Activated CD4-positive, alpha-beta T cell treated with anti-CD3 and anti-CD28 coated beads, Interleukin-2, amount 50 U/mL, for 24 hours (primary cell): ENCODE results near the gene MRPL55.

Experiments used
- DNase-seq, 2 donors: peaks; one replicate each; pipeline ENCODE4 v3.0.0-alpha.2; 2020; ENCODE audit warnings: low read depth in 1 of 2, low spot score in 1 of 2

The MRPL55 gene

DNA sequence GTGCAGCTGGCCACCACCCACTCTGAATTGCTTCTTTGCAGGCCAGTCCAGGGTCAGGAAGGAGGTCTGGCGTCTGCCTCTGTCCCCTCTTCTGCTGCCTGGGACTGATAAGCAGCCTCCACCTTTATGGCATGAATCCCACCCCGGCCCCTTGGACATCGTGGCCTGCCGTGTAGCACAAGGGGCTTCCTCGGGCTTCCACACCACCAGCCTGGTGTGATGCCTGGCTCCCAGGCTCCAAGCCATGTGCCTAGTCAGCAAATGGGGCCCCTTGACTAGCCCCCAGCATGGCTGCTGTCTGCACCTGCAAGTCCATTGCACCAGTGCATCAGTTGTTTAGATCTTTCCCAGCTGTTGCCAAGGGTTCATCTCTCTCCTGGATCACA is 36.4 kb downstream of the MRPL55 start:
- no peak for DNase-seq

DNA sequence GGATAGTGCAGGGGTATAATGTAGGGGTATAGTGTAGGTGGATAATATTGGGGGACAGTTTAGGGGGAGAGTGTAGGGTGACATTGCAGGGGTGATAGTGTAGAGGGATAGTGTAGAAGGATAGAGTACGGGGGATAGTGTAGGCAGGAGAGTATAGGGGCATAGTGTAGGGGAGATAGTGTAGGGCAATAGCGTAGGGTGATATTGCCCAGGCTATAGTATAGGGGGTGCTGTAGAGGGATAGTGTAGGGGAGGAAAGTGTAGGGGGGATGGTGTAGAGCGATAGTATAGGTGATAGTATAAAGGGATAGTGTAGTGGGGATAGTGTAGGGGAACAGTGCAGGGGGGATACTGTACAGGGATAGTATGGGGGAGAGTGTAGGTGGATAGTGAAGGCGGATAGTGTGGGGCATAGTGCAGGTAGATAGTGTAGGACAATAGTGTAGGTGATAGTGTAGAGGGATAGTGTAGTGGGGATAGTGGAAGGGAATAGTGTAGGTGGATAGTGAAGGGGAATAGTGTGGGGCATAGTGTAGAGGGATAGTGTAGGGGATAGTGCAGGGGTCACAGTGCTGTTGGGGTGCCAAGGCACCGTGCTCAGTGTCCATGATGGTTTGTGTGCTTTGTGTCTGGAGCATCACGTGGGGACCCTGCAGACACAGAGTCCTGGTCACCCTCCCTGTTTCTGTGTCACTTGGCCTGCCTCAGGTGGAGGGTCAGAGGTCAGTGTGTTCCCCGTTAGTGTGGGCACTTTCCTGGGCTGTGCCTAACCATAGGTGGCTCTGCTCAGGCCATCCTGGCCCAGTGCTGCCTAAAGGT is 37.1 kb downstream of the MRPL55 start:
- DNase-seq, result no peak

DNA sequence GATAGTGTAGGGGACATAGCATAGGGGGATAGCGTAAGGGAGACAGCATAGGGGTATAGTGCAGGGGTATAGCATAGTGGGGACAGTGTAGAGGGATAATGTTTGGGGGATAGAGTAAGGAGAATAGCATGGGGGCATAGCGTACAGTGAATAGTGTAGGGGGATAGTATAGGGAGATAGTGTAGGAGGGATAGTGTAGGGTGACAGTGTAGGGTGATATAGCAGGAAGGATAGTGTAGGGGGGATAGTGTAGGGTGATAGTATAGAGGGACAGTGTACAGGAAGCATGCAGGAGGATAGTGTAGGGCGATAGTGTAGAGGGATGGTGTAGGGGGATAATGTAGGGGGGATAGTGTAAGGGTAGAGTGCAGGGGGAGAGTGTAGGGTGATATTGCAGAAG is 38.2 kb downstream of the MRPL55 start:
- no peak for DNase-seq

DNA sequence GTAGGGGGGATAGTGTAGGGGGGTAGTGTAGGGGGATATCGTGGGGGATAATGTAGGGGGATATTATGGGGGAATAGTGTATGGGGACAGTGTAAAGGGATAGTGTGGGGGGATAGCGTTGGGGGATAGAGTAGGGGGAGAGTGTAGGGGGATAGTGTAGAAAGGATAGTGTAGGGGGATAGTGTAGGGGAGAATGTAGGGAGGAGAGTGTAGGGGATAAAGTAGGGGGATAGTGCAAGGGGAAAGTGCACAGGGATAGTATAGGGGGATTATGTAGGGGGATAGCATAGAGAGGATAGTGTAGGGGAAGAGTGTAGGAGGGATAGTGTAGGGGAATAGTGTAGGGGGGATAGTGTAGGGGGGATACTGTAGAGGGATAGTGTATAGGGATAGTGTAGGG is 38.9 kb downstream of the MRPL55 start:
- no peak for DNase-seq

DNA sequence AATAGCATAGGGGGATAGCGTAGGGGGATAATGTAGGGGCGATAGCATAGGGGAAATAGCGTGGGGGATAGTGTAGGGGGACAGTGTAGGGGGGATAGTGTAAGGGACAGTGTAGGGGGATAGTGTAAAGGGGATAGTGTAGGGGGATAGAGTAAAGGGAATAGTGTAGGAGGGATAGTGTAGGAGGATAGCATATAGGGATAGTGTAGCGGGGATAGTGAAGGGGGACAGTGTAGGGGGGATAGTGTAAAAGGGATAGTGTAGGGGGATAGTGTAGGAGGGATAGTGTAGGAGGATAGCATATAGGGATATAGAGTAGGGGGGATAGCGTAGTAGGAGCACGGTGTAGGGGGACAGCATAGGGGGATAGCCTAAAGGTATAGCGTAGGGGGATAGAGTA is 40.7 kb downstream of the MRPL55 start:
- DNase-seq, result no peak

DNA sequence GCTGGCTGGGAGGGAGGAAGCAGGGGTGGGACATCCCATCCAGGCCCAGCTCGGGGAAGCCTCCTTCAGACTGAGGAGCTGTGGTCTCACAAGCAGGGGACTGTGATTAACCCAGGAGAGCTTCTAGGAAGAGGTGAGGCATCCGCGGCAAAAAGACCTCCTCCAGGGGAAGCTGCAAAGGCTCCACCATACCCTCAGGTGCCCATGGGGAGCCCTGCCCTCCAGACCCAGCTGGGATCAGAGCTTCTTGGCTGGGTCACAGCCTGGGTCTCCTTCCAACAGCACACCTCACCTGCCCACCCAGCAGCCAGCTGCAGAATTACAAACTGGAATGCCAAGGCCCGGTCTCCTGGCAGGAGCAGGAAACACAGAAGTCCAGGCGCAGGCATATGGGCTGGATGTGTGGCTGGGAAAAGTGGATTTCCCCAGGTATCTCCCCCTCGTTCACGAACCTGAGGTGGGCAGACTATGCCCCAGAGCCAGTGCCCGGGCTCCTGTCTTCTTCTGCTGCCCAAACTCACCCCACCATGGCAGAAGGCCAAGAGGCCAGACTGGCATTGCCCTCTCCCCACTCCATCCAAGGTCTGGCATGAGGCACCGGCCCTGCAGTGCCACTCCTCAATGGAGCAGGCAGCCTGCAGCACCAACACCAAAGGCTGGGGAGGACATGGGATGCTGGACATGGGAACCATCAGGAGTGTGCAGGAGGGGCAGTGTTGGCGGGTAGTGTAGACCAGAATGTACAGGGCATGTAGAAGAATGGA is 42.0 kb downstream of the MRPL55 start:
- no peak for DNase-seq

DNA sequence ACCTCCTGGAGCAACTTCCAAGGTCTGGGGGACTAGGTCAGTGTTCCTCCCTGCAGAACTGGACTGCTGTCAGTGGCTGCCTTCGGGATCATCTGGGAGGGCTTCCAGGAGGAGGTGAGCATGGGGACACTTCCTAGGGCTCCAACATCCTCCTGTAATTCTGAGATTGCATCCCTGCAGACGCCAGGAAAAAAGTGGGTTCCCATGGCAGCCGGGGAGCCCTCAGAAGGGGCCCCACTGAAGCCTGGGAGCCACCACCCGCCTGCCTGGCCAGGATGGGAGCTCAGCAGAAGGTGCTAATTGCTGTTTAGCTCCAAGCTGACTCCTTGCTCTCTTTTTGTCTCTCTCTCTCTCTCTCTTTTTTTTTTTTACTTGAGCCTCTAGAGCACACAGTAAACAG is 42.7 kb downstream of the MRPL55 start:
- no peak for DNase-seq

DNA sequence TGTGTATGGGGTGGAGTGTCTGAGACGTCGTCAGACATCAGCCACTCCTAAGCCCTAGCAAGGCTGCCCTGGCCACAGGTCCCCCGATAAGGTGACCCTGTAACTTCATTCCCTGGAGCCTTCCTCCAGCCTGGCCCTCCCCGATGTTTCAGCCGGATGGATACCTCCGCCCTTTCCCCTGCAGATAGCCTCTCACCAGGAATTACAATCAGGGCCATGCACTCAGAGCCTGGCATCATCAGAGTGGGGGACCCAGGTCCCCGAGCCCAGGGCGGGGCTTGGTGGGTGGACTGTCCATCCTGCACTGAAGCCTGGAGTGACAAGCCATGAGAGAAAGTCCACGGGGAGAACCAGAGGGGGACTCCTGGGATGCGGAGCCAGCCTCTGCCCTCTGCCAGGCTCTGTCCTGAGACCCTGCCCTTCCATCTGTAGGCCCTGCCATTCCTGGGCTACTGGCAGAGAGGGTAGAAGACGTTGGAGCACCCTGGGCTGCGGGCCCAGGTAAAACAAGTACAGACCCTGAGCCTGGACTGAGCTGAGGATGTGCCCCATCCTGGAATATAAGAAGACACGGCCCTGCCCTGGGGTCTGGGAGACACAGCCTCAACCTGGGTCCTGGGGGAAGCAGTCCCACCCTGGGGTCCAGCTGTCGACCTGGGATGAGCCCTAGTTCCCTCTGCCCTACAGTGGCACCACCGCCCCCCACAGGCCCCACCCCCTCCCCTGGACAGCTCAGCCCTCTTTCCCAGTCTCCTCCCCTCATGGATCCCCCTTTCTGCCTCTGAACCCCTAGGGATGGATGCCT is 43.4 kb downstream of the MRPL55 start:
- DNase-seq, result no peak

DNA sequence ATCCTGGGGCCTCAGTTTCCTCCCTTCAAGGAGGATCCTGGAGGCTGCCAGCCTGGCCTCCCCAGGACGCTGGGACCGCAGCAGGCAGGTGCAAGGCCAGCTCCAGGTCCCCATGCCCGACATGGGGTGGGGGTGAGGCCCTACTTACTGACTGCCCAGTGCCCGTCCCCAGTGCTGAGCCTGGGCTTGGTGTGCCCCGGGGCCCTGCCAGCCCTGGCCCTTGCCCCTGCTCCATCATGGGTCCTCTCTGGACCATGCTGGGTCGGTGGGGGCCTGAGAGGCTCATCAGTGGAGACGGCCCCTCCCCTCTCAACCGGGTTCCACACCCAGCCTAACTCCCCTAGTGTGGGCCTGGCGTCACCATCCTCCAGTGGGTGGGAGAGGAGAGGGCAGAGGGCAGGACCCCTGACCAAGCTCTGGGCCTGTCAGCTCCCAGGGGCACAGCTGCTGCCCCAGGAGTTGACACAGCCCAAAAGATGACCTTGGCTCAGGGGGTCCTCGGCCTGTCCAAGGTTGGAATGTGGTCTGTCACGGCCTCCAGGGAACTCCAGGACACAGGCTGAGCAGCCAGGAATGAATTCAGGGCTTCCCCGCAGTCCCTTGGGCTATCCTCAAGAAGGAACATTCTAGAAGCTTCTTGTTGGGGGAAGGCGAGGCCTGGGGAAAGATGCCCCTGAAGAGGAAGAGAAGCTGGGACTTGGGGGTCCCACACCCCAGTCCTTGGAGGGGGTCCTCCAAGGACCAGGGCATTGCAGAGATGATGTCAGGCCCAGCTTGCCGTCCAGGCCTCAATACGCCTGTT is 44.2 kb downstream of the MRPL55 start:
- no peak for DNase-seq

DNA sequence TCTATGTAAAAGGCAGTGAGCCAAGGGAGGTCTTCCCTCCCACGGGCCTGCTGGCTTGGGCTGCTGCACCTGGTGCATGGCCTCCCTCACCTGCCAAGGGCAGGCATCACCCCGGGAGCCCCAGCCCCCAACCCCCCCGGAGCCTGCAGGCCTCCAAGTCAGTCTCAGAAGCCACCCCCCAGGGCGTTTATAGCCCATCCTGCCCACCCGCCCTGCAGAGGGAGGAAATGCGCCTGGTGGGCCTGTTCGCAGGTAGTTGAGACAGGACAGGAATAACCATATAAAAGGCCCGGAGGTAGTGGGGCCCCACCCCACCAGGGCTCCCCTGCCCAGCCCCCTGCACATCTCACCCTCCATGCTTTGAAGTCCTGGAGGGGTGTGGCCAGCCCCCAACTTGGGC is 44.8 kb downstream of the MRPL55 start:
- no peak for DNase-seq

DNA sequence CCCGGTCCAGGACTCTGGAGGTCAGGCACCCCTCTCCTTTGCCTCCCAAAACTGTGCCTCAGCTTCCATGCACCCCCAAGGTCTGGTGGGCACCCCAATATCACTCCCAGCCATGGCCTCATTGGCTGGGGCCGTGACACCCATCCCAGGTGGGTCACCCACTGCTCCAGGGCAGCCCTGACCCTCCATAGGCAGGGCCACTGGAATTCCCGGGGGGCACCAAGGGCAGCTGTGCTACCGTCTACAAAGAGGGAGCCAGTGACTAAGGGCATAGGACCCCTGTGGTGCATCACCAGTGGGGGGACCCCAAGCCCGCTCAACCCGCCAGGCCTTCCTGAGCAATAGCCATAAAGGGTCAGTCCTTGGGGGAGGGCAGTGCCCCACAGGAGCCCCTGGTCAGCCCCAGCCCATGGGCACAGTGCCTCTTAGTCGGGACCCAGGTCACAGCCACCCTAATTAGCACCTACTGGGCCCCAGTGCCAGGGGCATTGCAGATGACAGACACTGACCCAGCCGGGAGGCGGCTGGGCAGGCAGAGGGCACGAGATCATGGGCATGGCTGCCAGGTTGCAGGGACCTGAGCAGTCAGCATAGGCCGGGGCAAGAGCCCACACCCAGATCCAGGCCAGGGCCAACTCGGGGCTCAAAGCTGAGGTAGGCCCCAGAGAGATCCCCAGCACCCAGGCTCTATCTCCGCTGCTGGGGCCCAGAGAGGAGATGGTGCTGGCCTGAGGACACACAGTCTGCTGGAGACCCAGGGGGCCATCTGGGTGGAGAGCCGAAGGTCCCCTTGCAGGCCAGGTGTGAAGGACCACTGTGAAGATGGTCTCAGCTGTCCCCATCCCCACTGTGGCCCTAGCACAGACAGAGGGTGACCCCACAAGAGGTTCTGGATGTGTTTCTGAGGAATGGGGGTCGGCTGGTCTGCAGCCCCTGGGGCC is 45.6 kb downstream of the MRPL55 start:
- DNase-seq, result no peak

DNA sequence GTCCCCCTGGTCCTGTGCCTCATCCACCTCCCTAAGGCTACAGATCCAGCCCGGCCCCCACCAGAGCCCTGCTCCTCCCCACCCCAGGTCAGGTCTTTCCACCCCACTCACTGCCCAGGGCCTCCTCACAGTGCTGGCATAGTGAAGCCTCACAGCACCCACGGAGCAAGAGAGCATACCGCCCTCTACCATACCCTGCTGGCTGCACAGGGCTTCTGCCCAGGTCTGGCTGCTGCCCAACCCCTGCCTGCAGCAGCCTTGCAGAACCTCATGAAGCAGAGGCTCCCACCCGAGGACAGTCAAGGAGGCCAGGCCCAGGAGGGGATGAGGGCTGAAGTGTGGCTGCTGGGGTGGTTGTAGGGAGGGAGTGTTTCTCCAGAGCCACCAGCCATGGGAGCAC is 46.3 kb downstream of the MRPL55 start:
- no peak for DNase-seq

DNA sequence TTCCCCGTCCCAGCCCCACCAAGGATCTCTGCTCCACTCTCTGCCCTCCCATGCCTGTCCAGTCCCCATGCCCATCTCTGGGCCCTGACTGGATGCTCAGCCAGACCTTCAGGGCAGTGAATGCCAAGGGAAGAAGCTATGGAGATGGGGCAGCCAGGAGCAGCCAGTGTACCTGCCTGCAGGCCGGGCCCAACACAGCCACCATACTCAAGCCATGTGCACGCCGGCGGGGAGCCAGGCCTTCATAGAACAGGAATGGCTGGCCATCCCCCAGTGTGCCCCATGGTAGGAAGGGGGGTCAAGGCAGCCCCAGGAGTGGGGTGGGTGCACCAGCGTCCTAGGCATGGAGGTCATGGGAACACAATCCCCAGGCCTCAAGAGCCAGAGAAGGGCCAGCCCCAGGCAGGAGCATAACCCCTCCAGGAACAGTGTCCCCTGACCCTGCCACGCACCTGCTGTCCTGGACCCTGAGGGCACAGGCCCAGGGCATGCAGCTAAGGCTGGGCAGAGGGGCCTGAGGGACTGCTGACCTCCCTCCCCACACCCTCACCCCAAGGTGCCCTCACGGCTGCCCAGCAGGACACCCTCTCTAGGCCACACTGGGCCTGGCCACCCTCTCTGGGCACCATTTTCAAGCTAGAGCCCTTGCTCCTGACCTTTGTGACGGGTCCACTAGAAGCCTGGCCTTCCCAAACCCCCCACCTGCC is 46.9 kb downstream of the MRPL55 start:
- no peak for DNase-seq

DNA sequence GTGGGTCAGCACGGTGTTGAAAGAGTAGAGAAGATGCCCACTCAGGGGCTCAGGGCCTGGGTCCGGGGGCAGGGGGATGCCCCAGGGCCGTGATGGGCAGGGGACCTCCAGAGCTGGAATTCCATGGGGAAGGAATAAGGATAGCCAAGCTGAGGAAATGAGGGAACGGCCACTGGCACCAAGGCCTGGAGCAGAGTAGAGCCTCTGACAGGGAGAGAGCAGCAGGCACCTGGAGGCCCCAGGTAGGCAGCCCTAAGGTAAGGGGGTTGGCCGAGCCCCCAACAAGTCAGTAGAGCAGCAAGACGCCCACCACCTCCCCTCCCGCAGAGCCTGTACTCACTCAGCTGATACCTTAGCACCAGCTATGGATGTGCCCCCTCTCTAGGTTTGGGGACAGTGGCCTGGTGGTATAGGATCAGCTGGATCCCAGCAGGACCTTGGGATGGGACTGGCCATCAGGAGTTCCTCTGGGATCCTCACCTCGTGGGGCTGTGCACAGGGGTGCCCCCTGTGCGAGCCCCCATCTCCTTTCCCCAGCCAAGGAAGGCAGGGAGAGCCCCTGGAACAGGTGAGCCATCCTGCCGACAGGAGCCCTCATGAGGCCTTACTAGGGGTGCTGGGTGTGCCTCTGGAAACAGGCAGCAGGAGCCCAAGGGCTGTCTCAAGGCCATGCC is 47.6 kb downstream of the MRPL55 start:
- no peak for DNase-seq

DNA sequence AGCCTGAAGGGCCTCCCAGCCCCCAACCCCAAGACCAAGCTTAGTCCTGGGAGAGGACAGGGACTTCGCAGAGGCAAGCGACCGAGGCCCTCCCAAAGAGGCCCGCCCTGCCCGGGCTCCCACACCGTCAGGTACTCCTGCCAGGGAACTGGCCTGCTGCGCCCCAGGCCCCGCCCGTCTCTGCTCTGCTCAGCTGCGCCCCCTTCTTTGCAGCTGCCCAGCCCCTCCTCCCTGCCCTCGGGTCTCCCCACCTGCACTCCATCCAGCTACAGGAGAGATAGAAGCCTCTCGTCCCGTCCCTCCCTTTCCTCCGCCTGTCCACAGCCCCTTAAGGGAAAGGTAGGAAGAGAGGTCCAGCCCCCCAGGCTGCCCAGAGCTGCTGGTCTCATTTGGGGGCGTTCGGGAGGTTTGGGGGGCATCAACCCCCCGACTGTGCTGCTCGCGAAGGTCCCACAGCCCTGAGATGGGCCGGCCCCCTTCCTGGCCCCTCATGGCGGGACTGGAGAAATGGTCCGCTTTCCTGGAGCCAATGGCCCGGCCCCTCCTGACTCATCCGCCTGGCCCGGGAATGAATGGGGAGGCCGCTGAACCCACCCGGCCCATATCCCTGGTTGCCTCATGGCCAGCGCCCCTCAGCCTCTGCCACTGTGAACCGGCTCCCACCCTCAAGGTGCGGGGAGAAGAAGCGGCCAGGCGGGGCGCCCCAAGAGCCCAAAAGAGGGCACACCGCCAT is 48.5 kb downstream of the MRPL55 start:
- DNase-seq, result no peak

DNA sequence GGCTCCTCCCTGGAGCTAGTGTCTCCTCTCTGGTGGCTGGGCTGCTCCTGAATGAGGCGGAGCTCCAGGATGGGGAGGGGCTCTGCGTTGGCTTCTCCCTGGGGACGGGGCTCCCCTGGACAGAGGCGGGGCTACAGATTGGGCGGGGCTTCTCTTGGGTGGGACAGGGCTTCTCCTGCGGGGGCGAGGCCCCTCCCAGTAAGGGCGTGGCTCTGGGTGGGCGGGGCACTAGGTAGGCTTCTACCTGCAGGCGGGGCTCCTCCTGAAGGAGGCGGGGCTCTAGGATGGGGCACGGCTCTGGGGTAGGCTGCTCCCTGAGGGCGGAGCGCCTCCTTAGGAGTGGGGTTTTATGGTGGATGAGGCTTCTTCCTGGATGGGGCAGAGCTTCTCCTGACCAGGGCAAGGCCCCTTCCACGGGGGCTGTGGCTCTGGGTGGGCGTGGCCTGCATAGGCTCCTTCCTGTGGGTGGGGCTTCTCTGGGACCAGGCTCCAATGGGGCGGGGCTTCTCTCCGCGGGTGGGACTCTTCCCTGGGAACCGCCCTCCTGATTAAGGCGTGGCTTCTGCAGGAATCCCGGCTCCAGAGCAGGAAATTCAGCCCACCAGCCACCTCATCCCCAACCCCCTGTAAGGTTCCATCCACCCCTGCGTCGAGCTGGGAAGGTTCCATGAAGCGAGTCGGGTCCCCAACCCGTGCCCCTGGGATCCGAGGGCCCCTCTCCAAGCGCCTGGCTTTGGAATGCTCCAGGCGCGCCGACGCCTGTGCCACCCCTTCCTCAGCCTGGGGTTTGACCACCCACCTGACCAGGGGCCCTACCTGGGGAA is 49.3 kb downstream of the MRPL55 start:
- peak in 1 of 2 donors; percentile 30 for DNase-seq

DNA sequence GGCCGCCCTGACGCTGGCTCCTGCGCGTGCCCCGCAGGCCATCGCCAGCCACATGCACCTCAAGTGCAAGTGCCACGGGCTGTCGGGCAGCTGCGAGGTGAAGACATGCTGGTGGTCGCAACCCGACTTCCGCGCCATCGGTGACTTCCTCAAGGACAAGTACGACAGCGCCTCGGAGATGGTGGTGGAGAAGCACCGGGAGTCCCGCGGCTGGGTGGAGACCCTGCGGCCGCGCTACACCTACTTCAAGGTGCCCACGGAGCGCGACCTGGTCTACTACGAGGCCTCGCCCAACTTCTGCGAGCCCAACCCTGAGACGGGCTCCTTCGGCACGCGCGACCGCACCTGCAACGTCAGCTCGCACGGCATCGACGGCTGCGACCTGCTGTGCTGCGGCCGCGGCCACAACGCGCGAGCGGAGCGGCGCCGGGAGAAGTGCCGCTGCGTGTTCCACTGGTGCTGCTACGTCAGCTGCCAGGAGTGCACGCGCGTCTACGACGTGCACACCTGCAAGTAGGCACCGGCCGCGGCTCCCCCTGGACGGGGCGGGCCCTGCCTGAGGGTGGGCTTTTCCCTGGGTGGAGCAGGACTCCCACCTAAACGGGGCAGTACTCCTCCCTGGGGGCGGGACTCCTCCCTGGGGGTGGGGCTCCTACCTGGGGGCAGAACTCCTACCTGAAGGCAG is 50.0 kb downstream of the MRPL55 start:
- no peak for DNase-seq
